Endodermal cell (in vitro differentiated cells): ENCODE results near the gene LOX. TPM values are rescaled to one million over a fixed set of nuclear protein-coding genes. Genes with fewer than 3 reads are reported as not detected.

ENCODE experiments used
- DNase-seq: peaks from one replicate; pipeline ENCODE4 v3.0.0-alpha.2; 2017
- H3K27ac ChIP-seq: 2 replicates; pipeline ENCODE4 v1.5.1; 2013; ENCODE audit warnings: mild to moderate bottlenecking, low read depth, low read length, moderate library complexity
- H3K27me3 ChIP-seq: 2 replicates; pipeline ENCODE4 v1.6.1; 2013; ENCODE audit warnings: mild to moderate bottlenecking, low read length, moderate library complexity; ENCODE audit not compliant: insufficient read depth, control insufficient read depth, poor library complexity, severe bottlenecking
- H3K36me3 ChIP-seq: 2 replicates; pipeline ENCODE4 v1.7.0; 2013; ENCODE audit warnings: mild to moderate bottlenecking, low read length, moderate library complexity; ENCODE audit not compliant: control insufficient read depth, insufficient read depth
- H3K4me1 ChIP-seq: one replicate; pipeline ENCODE4 v1.7.0; 2013; ENCODE audit warnings: low read length; ENCODE audit not compliant: control insufficient read depth, insufficient read depth
- H3K4me3 ChIP-seq: 2 replicates; pipeline ENCODE4 v1.5.1; 2013; ENCODE audit warnings: mild to moderate bottlenecking, low read length, moderate library complexity
- H3K9ac ChIP-seq: 2 replicates; pipeline ENCODE4 v1.6.1; 2013; ENCODE audit warnings: mild to moderate bottlenecking, low read length, moderate library complexity; ENCODE audit not compliant: poor library complexity, severe bottlenecking; ENCODE audit errors: extremely low read depth
- H3K9me3 ChIP-seq: 2 replicates; pipeline ENCODE4 v1.6.1; 2013; ENCODE audit warnings: mild to moderate bottlenecking, low read length, moderate library complexity; ENCODE audit not compliant: control insufficient read depth
- H3K27ac Mint-ChIP-seq: 2 replicates; pipeline ENCODE4 v1.8.0; 2020; ENCODE audit warnings: mixed read lengths
- H3K27me3 Mint-ChIP-seq: 2 replicates; pipeline ENCODE4 v1.8.0; 2021; ENCODE audit warnings: mild to moderate bottlenecking, mixed read lengths; ENCODE audit not compliant: insufficient read depth
- H3K36me3 Mint-ChIP-seq: 2 replicates; pipeline ENCODE4 v1.8.0; 2020; ENCODE audit warnings: low read depth, mixed read lengths
- H3K4me1 Mint-ChIP-seq: 2 replicates; pipeline ENCODE4 v1.8.0; 2020; ENCODE audit warnings: mixed read lengths
- H3K4me3 Mint-ChIP-seq: 2 replicates; pipeline ENCODE4 v1.8.0; 2020; ENCODE audit warnings: mild to moderate bottlenecking, moderate library complexity, mixed read lengths
- H3K9me3 Mint-ChIP-seq: 2 replicates; pipeline ENCODE4 v1.8.0; 2020; ENCODE audit warnings: mild to moderate bottlenecking, mixed read lengths
- WGBS, 2 experiments: methylation state at CpG; one replicate each; pipeline versions ENCODE4 v1.1.5 to v1.1.7; 2013; ENCODE audit warnings: missing lambda C conversion rate in 2 of 2, mixed read lengths in 1 of 2; ENCODE audit not compliant: insufficient coverage in 1 of 2, insufficient read length in 1 of 2; 5-methylcytosine and 5-hydroxymethylcytosine counted together
- total RNA-seq, 2 donors: library from RNA; stranded (reverse); fragmentation: NEBNext Ultra II Directional in 1 of 2; extraction: Animal tissue kit (Norgen Biotek cat#: 25700) in 1 of 2; gene quantifications; 2 replicates in 1 of 2; 3 replicates in 1 of 2; pipeline ENCODE4 v1.2.1, GENCODE V29; 2021
- TF ChIP-seq, protein P1 (sequence below): fragments of 200-600 bp; sonication (generic); conservative IDR thresholded peaks from 2 replicates; pipeline ENCODE4 v1.5.0; 2021; ENCODE audit warnings: antibody characterized with exemption, mild to moderate bottlenecking

The LOX gene
- total RNA-seq, 2 donors from 2014 or later = 16.4 to 16.5 TPM

DNA sequence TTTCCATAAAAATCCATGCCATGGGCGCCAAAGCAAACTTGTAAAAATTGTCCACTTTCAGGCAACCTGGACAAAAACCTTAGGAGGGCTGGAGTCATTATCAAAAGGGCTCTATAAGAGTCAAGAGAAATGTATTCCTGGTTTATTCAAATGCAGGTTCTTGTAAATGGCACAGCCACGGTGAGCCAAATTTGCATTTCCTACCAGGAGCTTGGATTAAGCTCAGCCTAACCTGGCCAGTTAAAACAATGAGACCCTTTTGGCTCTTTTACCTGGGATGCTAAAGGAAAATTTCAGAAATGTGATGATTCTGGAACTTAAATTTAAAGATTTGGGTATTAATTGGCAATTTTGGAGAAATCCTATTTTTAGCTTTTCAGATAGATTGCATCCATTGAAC, 42.4 kb upstream of the LOX start:
- no peaks in the 10 kb centered on the region for H3K9me3 Mint-ChIP-seq
- no peaks in the 10 kb centered on the region for H3K27me3 ChIP-seq
- no peaks in the 10 kb centered on the region for H3K4me1 ChIP-seq
- no peaks in the 10 kb centered on the region for H3K36me3 Mint-ChIP-seq
- H3K27ac Mint-ChIP-seq = no peak overlapping the region
- H3K4me1 Mint-ChIP-seq = peaks cover 7% of the 10 kb centered on the region
- DNase-seq = no peak
- no peaks in the 10 kb centered on the region for H3K36me3 ChIP-seq
- H3K27ac ChIP-seq = no peak overlapping the region
- no peaks in the 10 kb centered on the region for H3K9me3 ChIP-seq
- H3K9ac ChIP-seq = no peak overlapping the region
- H3K27me3 Mint-ChIP-seq = no peaks in the 10 kb centered on the region
- TF ChIP-seq, protein P1, sequence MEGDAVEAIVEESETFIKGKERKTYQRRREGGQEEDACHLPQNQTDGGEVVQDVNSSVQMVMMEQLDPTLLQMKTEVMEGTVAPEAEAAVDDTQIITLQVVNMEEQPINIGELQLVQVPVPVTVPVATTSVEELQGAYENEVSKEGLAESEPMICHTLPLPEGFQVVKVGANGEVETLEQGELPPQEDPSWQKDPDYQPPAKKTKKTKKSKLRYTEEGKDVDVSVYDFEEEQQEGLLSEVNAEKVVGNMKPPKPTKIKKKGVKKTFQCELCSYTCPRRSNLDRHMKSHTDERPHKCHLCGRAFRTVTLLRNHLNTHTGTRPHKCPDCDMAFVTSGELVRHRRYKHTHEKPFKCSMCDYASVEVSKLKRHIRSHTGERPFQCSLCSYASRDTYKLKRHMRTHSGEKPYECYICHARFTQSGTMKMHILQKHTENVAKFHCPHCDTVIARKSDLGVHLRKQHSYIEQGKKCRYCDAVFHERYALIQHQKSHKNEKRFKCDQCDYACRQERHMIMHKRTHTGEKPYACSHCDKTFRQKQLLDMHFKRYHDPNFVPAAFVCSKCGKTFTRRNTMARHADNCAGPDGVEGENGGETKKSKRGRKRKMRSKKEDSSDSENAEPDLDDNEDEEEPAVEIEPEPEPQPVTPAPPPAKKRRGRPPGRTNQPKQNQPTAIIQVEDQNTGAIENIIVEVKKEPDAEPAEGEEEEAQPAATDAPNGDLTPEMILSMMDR = no peak
- H3K4me3 ChIP-seq = no peak overlapping the region
- 50 to 72% methylated on average over 1 to 2 of the region's 2 CpGs for WGBS, 2 experiments
- no peak overlapping the region for H3K4me3 Mint-ChIP-seq

DNA sequence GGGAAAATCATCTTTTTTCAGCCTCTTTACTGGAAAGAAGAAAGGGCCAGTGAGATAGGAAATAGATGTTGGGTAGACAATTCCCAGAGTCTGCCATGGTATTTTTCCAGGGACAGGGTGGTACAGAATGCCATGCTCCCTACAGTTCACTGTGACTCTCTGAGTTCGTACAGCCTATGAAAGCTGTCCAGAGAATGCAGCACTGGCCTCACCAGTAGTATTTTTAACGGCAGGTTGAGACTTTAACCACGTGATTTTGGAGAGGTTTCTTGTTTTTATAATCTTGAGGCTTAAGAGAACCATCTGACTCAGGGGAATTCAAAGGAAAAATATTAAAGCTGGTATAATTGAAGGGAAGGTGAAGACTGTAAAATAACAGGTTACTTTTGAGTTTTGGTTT, 41.1 kb upstream of the LOX start:
- Histone ChIP-seq H3K36me3 (no peaks in the 10 kb centered on the region), H3K9ac (no peak overlapping the region), H3K4me1 (no peaks in the 10 kb centered on the region), H3K4me3 (no peak overlapping the region), H3K27ac (no peak overlapping the region), H3K27me3 (no peaks in the 10 kb centered on the region), H3K9me3 (no peaks in the 10 kb centered on the region)
- Mint-ChIP-seq H3K9me3 (no peaks in the 10 kb centered on the region), H3K27ac (no peak overlapping the region), H3K27me3 (no peaks in the 10 kb centered on the region), H3K36me3 (no peaks in the 10 kb centered on the region), H3K4me3 (no peak overlapping the region), H3K4me1 (peaks cover 5% of the 10 kb centered on the region)
- TF ChIP-seq, protein P1 = no peak
- WGBS, 2 experiments = 89 to 96% methylated on average over 3 of the region's 3 CpGs
- DNase-seq = no peak

DNA sequence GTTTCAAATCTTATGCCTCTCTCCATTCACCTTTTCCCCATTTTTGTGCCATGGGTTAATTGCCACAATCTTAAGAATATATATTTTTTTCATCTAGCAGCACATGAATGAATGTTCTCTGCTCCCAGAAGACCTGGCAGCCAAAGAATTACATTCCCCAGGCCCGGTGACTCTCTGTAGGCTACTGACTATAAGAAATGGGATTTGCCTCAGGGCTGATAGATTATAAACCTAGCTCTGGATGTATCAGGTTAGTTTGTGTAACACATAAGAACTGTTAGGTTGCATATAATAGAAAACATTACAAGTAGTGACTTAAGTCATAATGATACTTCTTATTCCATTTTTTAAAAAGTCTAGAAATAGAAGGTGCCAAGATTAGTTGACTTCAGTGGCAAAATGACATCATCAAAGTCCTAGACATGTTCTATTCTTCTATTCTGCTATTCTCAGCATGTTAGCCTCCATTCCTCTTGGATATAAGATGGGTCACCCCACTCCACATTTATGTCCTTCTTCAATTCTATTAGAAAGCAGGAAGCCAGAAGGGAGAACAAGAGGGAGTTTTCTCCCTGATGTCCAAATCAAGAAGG, 40.4 kb upstream of the LOX start:
- H3K4me1 Mint-ChIP-seq = peaks cover 6% of the 10 kb centered on the region
- no peaks in the 10 kb centered on the region for H3K4me1 ChIP-seq
- WGBS, 2 experiments = 90 to 100% methylated on average over 1 of the region's 1 CpG
- no peak overlapping the region for H3K9ac ChIP-seq
- no peaks in the 10 kb centered on the region for H3K36me3 ChIP-seq
- H3K9me3 ChIP-seq = no peaks in the 10 kb centered on the region
- TF ChIP-seq, protein P1 = no peak
- no peaks in the 10 kb centered on the region for H3K27me3 Mint-ChIP-seq
- DNase-seq = no peak
- no peaks in the 10 kb centered on the region for H3K27me3 ChIP-seq
- no peak overlapping the region for H3K27ac ChIP-seq
- no peak overlapping the region for H3K4me3 Mint-ChIP-seq
- H3K4me3 ChIP-seq = no peak overlapping the region
- H3K9me3 Mint-ChIP-seq = no peaks in the 10 kb centered on the region
- H3K27ac Mint-ChIP-seq = no peak overlapping the region
- no peaks in the 10 kb centered on the region for H3K36me3 Mint-ChIP-seq
